IPS-20b (cell line): ENCODE results near the gene SNX33.

Experiments used
- H3K27ac ChIP-seq: one replicate; pipeline ENCODE4 v1.5.1; 2013; ENCODE audit warnings: low read length
- H3K27me3 ChIP-seq: 2 replicates; pipeline ENCODE4 v1.6.1; 2013; ENCODE audit warnings: mild to moderate bottlenecking, low read length, inconsistent platforms; ENCODE audit not compliant: insufficient read depth
- H3K36me3 ChIP-seq: 2 replicates; pipeline ENCODE4 v1.6.1; 2013; ENCODE audit warnings: low read depth, mild to moderate bottlenecking, inconsistent platforms, low read length, moderate library complexity; ENCODE audit not compliant: insufficient read depth
- H3K4me1 ChIP-seq: 2 replicates; pipeline ENCODE4 v1.6.1; 2013; ENCODE audit warnings: mild to moderate bottlenecking, control low read depth, inconsistent platforms, low read length, moderate library complexity; ENCODE audit not compliant: insufficient read depth
- H3K4me3 ChIP-seq: 2 replicates; pipeline ENCODE4 v1.5.1; 2013; ENCODE audit warnings: mild to moderate bottlenecking, low read length, inconsistent platforms
- H3K9ac ChIP-seq: 2 replicates; pipeline ENCODE4 v1.6.1; 2013; ENCODE audit warnings: low read depth, mild to moderate bottlenecking, inconsistent platforms, low read length, moderate library complexity
- H3K9me3 ChIP-seq: 2 replicates; pipeline ENCODE4 v1.6.1; 2013; ENCODE audit warnings: mild to moderate bottlenecking, low read depth, low read length, inconsistent platforms; ENCODE audit not compliant: insufficient read depth

SNX33 gene

GRCh38 chr15:75646112-75646943, 1.4 kb upstream of the SNX33 start:
- Histone ChIP-seq H3K27ac (no peak overlapping the region), H3K9ac (peak overlapping the region; percentile 99; the same call in 1 of the 2 replicates)

GRCh38 chr15:75646944-75647364, 758 bp upstream of the SNX33 start:
- peak overlapping the region; percentile 99; the same call in 1 of the 2 replicates for H3K9ac ChIP-seq

More at GRCh38 chr15:75646112-75646943, 1.4 kb upstream of the SNX33 start:
- peaks cover 16% of the 10 kb centered on the region for H3K27me3 ChIP-seq
- peaks cover 17% of the 10 kb centered on the region for H3K36me3 ChIP-seq
- H3K4me1 ChIP-seq = peaks cover 15% of the 10 kb centered on the region
- no peaks in the 10 kb centered on the region for H3K9me3 ChIP-seq
- H3K4me3 ChIP-seq = peak overlapping the region; percentile 99

DNA sequence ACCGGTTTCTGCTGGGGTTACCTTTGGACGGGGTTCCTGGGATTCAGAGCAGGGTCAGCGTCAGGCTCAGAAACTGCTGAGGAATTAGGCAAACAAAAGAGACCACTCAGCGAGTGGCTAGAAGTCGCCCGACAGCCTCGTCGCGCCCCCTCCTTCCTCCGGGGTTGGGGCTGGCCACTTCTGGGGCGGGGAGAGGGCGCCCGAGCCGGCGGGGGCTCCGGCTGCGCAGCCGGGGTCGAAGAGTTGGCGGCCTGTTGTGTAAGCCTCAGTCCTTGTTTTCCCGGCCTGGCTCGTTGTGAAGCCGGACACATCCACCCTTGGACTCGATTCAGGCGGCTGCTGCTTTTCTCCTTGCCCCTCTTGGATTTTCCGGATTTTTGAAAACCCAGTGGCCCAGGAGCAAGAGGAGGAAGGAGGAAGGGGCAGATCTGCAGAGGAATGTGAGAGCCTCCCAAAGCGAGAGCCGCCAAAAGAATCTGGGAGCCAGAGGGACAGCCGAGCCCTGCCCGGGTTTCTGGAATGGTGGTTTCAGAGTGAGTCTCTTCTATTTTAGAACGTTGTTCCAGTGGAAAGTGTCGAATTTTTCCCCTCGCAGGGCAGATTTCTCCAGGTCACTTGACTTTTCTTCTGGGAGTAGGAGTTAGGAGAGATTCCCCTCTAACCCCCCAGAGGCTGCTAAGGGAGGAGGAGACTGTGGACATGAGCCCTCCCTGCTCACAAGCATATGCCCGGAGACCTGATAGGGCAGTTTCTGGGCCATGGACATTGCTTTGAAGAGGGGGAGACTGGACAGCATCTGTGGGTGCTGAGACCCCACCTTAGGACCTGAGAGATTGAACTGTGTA, 666 bp downstream of the SNX33 start:
- H3K4me1 ChIP-seq = peaks cover 17% of the 10 kb centered on the region
- H3K9me3 ChIP-seq = no peaks in the 10 kb centered on the region
- H3K4me3 ChIP-seq = peak overlapping the region; percentile 99
- peaks cover 17% of the 10 kb centered on the region for H3K36me3 ChIP-seq
- H3K27ac ChIP-seq = peak overlapping the region; percentile 95
- H3K9ac ChIP-seq = peak overlapping the region; percentile 99
- H3K27me3 ChIP-seq = peaks cover 16% of the 10 kb centered on the region

More at GRCh38 chr15:75646944-75647364, 758 bp upstream of the SNX33 start:
- H3K27me3 ChIP-seq = peaks cover 16% of the 10 kb centered on the region
- H3K4me1 ChIP-seq = peaks cover 17% of the 10 kb centered on the region
- H3K9me3 ChIP-seq = no peaks in the 10 kb centered on the region
- H3K4me3 ChIP-seq = peak overlapping the region; percentile 99
- H3K27ac ChIP-seq = no peak overlapping the region
- H3K36me3 ChIP-seq = peaks cover 17% of the 10 kb centered on the region

GRCh38 chr15:75649045-75649761, 1.5 kb downstream of the SNX33 start:
- H3K4me3 ChIP-seq = peak overlapping the region; percentile 99
- H3K27ac ChIP-seq = peak overlapping the region; percentile 95
- peaks cover 20% of the 10 kb centered on the region for H3K36me3 ChIP-seq
- peaks cover 16% of the 10 kb centered on the region for H3K27me3 ChIP-seq
- no peaks in the 10 kb centered on the region for H3K9me3 ChIP-seq
- peak overlapping the region; percentile 99 for H3K9ac ChIP-seq
- peaks cover 17% of the 10 kb centered on the region for H3K4me1 ChIP-seq

GRCh38 chr15:75649848-75650247, 2.1 kb downstream of the SNX33 start:
- Histone ChIP-seq H3K36me3 (peaks cover 20% of the 10 kb centered on the region), H3K9me3 (no peaks in the 10 kb centered on the region), H3K4me1 (peaks cover 17% of the 10 kb centered on the region), H3K4me3 (no peak overlapping the region), H3K27me3 (peaks cover 16% of the 10 kb centered on the region), H3K27ac (no peak overlapping the region), H3K9ac (no peak overlapping the region)

GRCh38 chr15:75650908-75651809, 3.4 kb downstream of the SNX33 start:
- Histone ChIP-seq H3K9me3 (no peaks in the 10 kb centered on the region), H3K9ac (no peak overlapping the region), H3K27me3 (peaks cover 11% of the 10 kb centered on the region), H3K4me1 (peaks cover 17% of the 10 kb centered on the region), H3K27ac (no peak overlapping the region), H3K36me3 (peaks cover 20% of the 10 kb centered on the region), H3K4me3 (peak overlapping the region; percentile 44; the same call in 1 of the 2 replicates)

- Histone ChIP-seq H3K36me3 (peaks cover 26% of the 10 kb centered on the region), H3K4me3 (peak overlapping the region; percentile 16; the same call in 1 of the 2 replicates), H3K9ac (no peak overlapping the region), H3K27me3 (peaks cover 2% of the 10 kb centered on the region), H3K4me1 (peaks cover 17% of the 10 kb centered on the region), H3K27ac (no peak overlapping the region), H3K9me3 (no peaks in the 10 kb centered on the region)
Observed at GRCh38 chr15:75651810-75652543, 4.3 kb downstream of the SNX33 start.

DNA sequence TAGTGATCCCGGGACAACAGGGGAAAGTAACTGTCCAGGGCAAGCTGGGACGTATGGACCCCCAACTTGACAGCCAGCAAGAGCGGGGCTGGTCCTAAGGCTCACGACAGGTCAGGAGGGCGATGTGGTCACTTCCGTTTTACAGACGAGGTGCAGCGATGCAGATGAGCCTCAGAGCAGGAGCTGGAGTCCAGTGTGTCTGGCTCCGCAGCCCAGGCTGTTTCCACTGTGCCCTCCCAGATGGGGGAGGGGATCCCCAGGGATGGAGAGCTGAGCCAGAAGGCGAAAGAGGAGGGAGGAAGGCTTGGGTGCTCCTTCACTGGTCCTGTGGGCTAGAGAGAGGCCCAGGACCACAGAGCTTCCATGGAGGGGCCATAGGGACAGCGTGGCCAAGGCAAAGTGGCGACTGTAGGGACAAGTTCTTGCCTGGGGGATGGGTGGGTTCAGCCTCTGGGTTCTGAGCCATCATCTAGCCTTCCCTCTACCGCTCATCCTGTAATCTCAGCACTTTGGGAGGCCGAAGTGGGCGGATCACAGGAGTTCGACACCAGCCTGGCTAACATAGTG, 5.7 kb downstream of the SNX33 start:
- peaks cover 39% of the 10 kb centered on the region for H3K36me3 ChIP-seq
- no peak overlapping the region for H3K27ac ChIP-seq
- no peak overlapping the region for H3K9ac ChIP-seq
- H3K27me3 ChIP-seq = no peaks in the 10 kb centered on the region
- no peaks in the 10 kb centered on the region for H3K9me3 ChIP-seq
- peaks cover 17% of the 10 kb centered on the region for H3K4me1 ChIP-seq
- no peak overlapping the region for H3K4me3 ChIP-seq

GRCh38 chr15:75654201-75654907, 6.6 kb downstream of the SNX33 start:
- Histone ChIP-seq H3K4me3 (no peak overlapping the region), H3K36me3 (peaks cover 42% of the 10 kb centered on the region), H3K27me3 (no peaks in the 10 kb centered on the region), H3K4me1 (peaks cover 11% of the 10 kb centered on the region), H3K27ac (no peak overlapping the region), H3K9ac (no peak overlapping the region), H3K9me3 (no peaks in the 10 kb centered on the region)
